Measurements from ENCODE around the gene KLHL25. TPM values are rescaled to one million over a fixed set of nuclear protein-coding genes. Genes with fewer than 3 reads are reported as not detected.

KLHL25 gene
- total and polyA plus RNA-seq, 2 of the 13 experiments (the other 11 are each of a cell fraction or from before 2014, with no cell fraction given): 3.7 to 8.2 TPM

DNA sequence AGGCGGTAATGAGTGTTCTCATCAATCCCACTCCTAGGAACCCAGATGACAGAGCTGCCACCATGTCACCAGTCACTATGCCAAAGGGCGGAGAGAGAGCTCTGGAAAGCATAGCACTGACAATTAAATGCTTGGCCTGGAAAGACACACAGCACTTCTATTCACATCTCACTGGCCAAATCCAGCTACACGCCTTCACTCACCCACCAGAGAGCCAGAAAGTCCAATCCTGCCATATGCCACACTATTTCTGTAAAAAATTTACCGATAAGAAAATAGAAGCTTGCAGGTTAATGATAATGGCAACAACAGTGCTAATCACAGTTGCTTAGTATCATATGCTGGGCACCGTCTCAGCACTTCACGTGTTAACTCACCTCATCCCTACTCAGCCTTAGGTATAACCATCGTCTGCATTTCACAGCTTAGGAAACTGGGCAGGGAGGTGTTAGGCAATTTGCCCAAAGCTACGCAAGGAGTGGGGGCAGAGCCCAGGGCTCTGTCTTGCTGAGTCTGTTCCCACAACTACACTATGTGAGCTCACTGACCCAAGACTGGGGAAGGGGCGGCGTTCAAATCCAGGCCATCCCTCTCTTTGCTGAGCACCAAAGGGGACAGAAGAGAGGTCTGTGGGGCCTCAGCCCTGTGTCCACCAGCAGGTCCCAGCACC lies 16.5 kb downstream of the KLHL25 start:
- Histone ChIP-seq H3K9me3 (ENCODE audit: low read length) (no peaks in the 10 kb centered on the region), H3K36me3 (replicated peaks in 1 of 2; ENCODE audit: control insufficient read depth in 1 of 2, insufficient read depth in 2 of 2, low read length in 2 of 2) (no peaks in the 10 kb centered on the region), H2AFZ (ENCODE audit: low read length) (no peak overlapping the region), H3K4me1 (ENCODE audit: insufficient read depth, low read length) (peaks cover 60% of the 10 kb centered on the region), H3K27ac (ENCODE audit: extremely low read length, insufficient read depth, low read length) (peak overlapping the region; percentile 5), H3K79me2 (ENCODE audit: insufficient read depth, low read length) (peaks cover 57% of the 10 kb centered on the region), H3K9ac (ENCODE audit: insufficient read depth, low read depth, low read length) (no peak overlapping the region), H4K20me1 (ENCODE audit: insufficient read depth, low read length) (no peaks in the 10 kb centered on the region), H3K27me3 (ENCODE audit: control insufficient read depth in 1 of 2, insufficient read depth in 2 of 2, low read length in 2 of 2) (no peaks in the 10 kb centered on the region), H3K4me2 (ENCODE audit: low read depth, low read length) (no peak overlapping the region), H3K4me3 (replicated peaks in 1 of 3; ENCODE audit: insufficient read depth in 1 of 3, low read depth in 2 of 3, low read length in 3 of 3) (no peak overlapping the region)
- POLR2A ChIA-PET: interaction anchor here (2.0 kb wide), 1 partner anchor 17 kb away, joined by 4 read pairs; the partner anchor contains the start of gene KLHL25
- FAIRE-seq (no peak), ATAC-seq (no peak), DNase-seq (ENCODE audit: low spot score) (no peak)
- intact Hi-C loops (cut with micrococcal nuclease; ENCODE audit: unreplicated experiment) (no loop called here), in situ Hi-C loops (cut with HindIII; ENCODE audit: extremely low pct_ligation_motif_present, low pct_unique_long_range_greater_than_20kb) (no loop called here)
- no peak for TF ChIP-seq MYC (CRISPR knock-in tag; IDR thresholded peaks at IDR 0.05; ENCODE audit: borderline replicate concordance)
- 0 out of 2 replicates have a peak, but pooled peaks have one; percentile 57 for TF ChIP-seq RFX5 (IDR thresholded peaks at IDR 0.05; ENCODE audit: low read depth, low read length)
- no TSS peak for BruUV-seq (replicated peaks)
- WGBS (ENCODE audit: low lambda C conversion rate): 94% methylated on average over 6 of the region's 10 CpGs
- CTCF ChIA-PET (ENCODE audit: low intra/inter-chr PET ratio, low total read pairs): no interaction called here

DNA sequence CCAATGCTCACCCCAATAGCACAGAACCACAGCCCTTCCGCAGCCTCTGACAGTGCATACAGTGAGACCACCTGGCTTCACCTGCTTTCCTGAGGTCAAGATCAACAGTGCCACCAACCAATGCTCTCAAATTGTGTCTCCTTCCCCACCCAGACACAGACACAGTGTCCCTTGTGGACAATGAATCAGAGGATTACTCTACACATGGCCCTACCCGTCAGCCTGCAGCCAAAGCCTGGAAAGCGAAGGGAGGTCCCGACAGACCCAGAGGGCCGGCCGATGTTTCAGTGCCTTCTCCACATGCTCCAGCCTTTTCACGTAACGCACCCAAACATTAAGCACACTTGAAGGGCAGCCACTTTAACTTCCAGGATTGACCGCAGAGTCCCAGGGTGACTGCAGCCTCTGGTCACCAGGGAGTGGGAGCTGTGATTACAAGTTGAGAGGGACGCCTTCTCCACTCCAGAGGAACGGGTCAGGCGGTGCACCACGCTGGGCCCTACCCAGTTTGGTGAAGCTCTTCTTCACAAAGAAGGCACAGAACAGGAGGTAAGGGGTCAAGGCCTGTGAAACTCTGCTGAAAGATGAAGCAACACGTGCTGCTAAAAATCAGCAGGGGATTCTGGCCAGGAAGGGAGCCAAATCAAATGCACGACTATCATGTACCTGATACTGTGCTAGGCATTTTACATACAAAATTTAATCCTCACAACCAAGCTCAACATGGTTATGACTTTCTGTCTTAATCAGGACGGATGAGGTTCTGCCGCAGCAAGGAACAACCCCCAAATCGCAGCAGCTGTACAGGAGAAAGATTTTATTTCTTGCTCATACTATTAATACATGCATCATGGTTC lies 17.2 kb downstream of the KLHL25 start:
- H3K4me2 ChIP-seq (ENCODE audit: low read depth, low read length): no peak overlapping the region
- H3K9me3 ChIP-seq (ENCODE audit: low read length): no peaks in the 10 kb centered on the region
- no peak for DNase-seq (ENCODE audit: low spot score)
- 72% methylated on average over 15 of the region's 18 CpGs for WGBS (ENCODE audit: low lambda C conversion rate)
- H3K79me2 ChIP-seq (ENCODE audit: insufficient read depth, low read length): peaks cover 61% of the 10 kb centered on the region
- H2AFZ ChIP-seq (ENCODE audit: low read length): no peak overlapping the region
- peaks cover 56% of the 10 kb centered on the region for H3K4me1 ChIP-seq (ENCODE audit: insufficient read depth, low read length)
- H3K9ac ChIP-seq (ENCODE audit: insufficient read depth, low read depth, low read length): no peak overlapping the region
- BruUV-seq (replicated peaks): no TSS peak
- H3K4me3 ChIP-seq (replicated peaks in 1 of 3; ENCODE audit: insufficient read depth in 1 of 3, low read depth in 2 of 3, low read length in 3 of 3): no peak overlapping the region
- no peaks in the 10 kb centered on the region for H3K27me3 ChIP-seq (ENCODE audit: control insufficient read depth in 1 of 2, insufficient read depth in 2 of 2, low read length in 2 of 2)
- ATAC-seq: no peak
- ChIA-PET POLR2A (interaction anchor here (2.0 kb wide), 1 partner anchor 17 kb away, joined by 4 read pairs; the partner anchor contains the start of gene KLHL25), CTCF (ENCODE audit: low intra/inter-chr PET ratio, low total read pairs) (no interaction called here)
- peak overlapping the region; percentile 5 for H3K27ac ChIP-seq (ENCODE audit: extremely low read length, insufficient read depth, low read length)
- in situ Hi-C loops (cut with HindIII; ENCODE audit: extremely low pct_ligation_motif_present, low pct_unique_long_range_greater_than_20kb) (no loop called here), intact Hi-C loops (cut with micrococcal nuclease; ENCODE audit: unreplicated experiment) (no loop called here)
- H3K36me3 ChIP-seq (replicated peaks in 1 of 2; ENCODE audit: control insufficient read depth in 1 of 2, insufficient read depth in 2 of 2, low read length in 2 of 2): no peaks in the 10 kb centered on the region
- H4K20me1 ChIP-seq (ENCODE audit: insufficient read depth, low read length): no peaks in the 10 kb centered on the region
- no peak for FAIRE-seq
- TF ChIP-seq MAFF (IDR thresholded peaks at IDR 0.05; ENCODE audit: low read depth, low read length): no peak
- TF ChIP-seq, protein P1, sequence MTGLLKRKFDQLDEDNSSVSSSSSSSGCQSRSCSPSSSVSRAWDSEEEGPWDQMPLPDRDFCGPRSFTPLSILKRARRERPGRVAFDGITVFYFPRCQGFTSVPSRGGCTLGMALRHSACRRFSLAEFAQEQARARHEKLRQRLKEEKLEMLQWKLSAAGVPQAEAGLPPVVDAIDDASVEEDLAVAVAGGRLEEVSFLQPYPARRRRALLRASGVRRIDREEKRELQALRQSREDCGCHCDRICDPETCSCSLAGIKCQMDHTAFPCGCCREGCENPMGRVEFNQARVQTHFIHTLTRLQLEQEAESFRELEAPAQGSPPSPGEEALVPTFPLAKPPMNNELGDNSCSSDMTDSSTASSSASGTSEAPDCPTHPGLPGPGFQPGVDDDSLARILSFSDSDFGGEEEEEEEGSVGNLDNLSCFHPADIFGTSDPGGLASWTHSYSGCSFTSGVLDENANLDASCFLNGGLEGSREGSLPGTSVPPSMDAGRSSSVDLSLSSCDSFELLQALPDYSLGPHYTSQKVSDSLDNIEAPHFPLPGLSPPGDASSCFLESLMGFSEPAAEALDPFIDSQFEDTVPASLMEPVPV (CRISPR knock-in tag; IDR thresholded peaks at IDR 0.05): no peak
- no peak for TF ChIP-seq CBX2 (IDR thresholded peaks at IDR 0.05; ENCODE audit: low read depth, low read length)
- TF ChIP-seq CBX2 (CRISPR knock-in tag; IDR thresholded peaks at IDR 0.05; ENCODE audit: low read depth): no peak
- no peak for TF ChIP-seq ZNF331 (CRISPR knock-in tag; IDR thresholded peaks at IDR 0.05)
- TF ChIP-seq, protein P2, sequence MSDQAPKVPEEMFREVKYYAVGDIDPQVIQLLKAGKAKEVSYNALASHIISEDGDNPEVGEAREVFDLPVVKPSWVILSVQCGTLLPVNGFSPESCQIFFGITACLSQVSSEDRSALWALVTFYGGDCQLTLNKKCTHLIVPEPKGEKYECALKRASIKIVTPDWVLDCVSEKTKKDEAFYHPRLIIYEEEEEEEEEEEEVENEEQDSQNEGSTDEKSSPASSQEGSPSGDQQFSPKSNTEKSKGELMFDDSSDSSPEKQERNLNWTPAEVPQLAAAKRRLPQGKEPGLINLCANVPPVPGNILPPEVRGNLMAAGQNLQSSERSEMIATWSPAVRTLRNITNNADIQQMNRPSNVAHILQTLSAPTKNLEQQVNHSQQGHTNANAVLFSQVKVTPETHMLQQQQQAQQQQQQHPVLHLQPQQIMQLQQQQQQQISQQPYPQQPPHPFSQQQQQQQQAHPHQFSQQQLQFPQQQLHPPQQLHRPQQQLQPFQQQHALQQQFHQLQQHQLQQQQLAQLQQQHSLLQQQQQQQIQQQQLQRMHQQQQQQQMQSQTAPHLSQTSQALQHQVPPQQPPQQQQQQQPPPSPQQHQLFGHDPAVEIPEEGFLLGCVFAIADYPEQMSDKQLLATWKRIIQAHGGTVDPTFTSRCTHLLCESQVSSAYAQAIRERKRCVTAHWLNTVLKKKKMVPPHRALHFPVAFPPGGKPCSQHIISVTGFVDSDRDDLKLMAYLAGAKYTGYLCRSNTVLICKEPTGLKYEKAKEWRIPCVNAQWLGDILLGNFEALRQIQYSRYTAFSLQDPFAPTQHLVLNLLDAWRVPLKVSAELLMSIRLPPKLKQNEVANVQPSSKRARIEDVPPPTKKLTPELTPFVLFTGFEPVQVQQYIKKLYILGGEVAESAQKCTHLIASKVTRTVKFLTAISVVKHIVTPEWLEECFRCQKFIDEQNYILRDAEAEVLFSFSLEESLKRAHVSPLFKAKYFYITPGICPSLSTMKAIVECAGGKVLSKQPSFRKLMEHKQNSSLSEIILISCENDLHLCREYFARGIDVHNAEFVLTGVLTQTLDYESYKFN (CRISPR knock-in tag; conservative IDR thresholded peaks at IDR 0.05): no peak
- TF ChIP-seq SIN3A (IDR thresholded peaks at IDR 0.05; ENCODE audit: borderline replicate concordance, low read depth, low read length): no peak
- TF ChIP-seq HNRNPL (IDR thresholded peaks at IDR 0.05; ENCODE audit: low read depth, low read length): no peak
- peak; percentile 58 for TF ChIP-seq CEBPG (CRISPR knock-in tag; IDR thresholded peaks at IDR 0.05)
- no peak for TF ChIP-seq GATA4 (IDR thresholded peaks at IDR 0.05; ENCODE audit: borderline replicate concordance, low read depth)

Measured in HepG2 (cell line).